ENCODE results near the gene GABBR2. TPM values are rescaled to one million over a fixed set of nuclear protein-coding genes. Genes with fewer than 3 reads are reported as not detected.

GABBR2 gene
- polyA plus RNA-seq, 6 donors from 2014 or later = not detected

GRCh38 chr9:98570663-98571440 lies 137.9 kb downstream of the GABBR2 start:
- Mint-ChIP-seq H3K4me1 (peaks cover 3 to 9% (median 4%) of the 10 kb centered on the region in 3 donors), H3K4me3 (no peak overlapping the region), H3K9me3 (no peaks in the 10 kb centered on the region), H3K36me3 (no peaks in the 10 kb centered on the region), H3K27me3 (peaks cover 8 to 29% (median 17%) of the 10 kb centered on the region in 3 donors), H3K27ac (peak overlapping the region in 1 of 6 donors; percentile 19)
- ATAC-seq (ENCODE audit: low read depth in 2 of 2) = no peak
- no peak for DNase-seq

GRCh38 chr9:98570055-98570454 lies 138.7 kb downstream of the GABBR2 start:
- Mint-ChIP-seq H3K4me3 (no peak overlapping the region), H3K4me1 (peaks cover 0 to 2% (median 0%) of the 10 kb centered on the region in 3 donors), H3K9me3 (no peaks in the 10 kb centered on the region), H3K27me3 (peaks cover 2 to 21% (median 15%) of the 10 kb centered on the region in 3 donors), H3K27ac (no peak overlapping the region), H3K36me3 (no peaks in the 10 kb centered on the region)
- ATAC-seq (ENCODE audit: low read depth in 2 of 2) (no peak), DNase-seq (no peak)

- Mint-ChIP-seq H3K4me3 (no peak overlapping the region), H3K27me3 (peaks cover 0 to 17% (median 15%) of the 10 kb centered on the region in 3 donors), H3K27ac (no peak overlapping the region), H3K9me3 (peaks cover 0 to 2% (median 0%) of the 10 kb centered on the region in 7 donors), H3K4me1 (no peaks in the 10 kb centered on the region), H3K36me3 (no peaks in the 10 kb centered on the region)
- DNase-seq (no peak), ATAC-seq (ENCODE audit: low read depth in 2 of 2) (no peak)
Measured at GRCh38 chr9:98569491-98569890, 139.2 kb downstream of the GABBR2 start.

GRCh38 chr9:98568909-98569469 lies 139.7 kb downstream of the GABBR2 start:
- H3K4me3 Mint-ChIP-seq = no peak overlapping the region

GRCh38 chr9:98568234-98568908 lies 140.4 kb downstream of the GABBR2 start:
- H3K4me1 Mint-ChIP-seq = no peaks in the 10 kb centered on the region
- no peak overlapping the region for H3K27ac Mint-ChIP-seq
- H3K9me3 Mint-ChIP-seq = peaks cover 0 to 2% (median 0%) of the 10 kb centered on the region in 7 donors
- H3K27me3 Mint-ChIP-seq = peaks cover 0 to 17% (median 15%) of the 10 kb centered on the region in 3 donors
- DNase-seq (no peak), ATAC-seq (ENCODE audit: low read depth in 2 of 2) (no peak)
- no peak overlapping the region for H3K4me3 Mint-ChIP-seq
- no peaks in the 10 kb centered on the region for H3K36me3 Mint-ChIP-seq

More at GRCh38 chr9:98568909-98569469, 139.7 kb downstream of the GABBR2 start:
- no peak overlapping the region for H3K27ac Mint-ChIP-seq
- DNase-seq (no peak), ATAC-seq (ENCODE audit: low read depth in 2 of 2) (no peak)
- no peaks in the 10 kb centered on the region for H3K36me3 Mint-ChIP-seq
- no peaks in the 10 kb centered on the region for H3K4me1 Mint-ChIP-seq
- peaks cover 0 to 2% (median 0%) of the 10 kb centered on the region in 7 donors for H3K9me3 Mint-ChIP-seq
- peaks cover 0 to 17% (median 15%) of the 10 kb centered on the region in 3 donors for H3K27me3 Mint-ChIP-seq

- DNase-seq = no peak
- Mint-ChIP-seq H3K27me3 (peaks cover 0 to 17% (median 15%) of the 10 kb centered on the region in 3 donors), H3K9me3 (peaks cover 0 to 2% (median 0%) of the 10 kb centered on the region in 7 donors), H3K4me1 (peaks cover 0 to under 1% (median 0%) of the 10 kb centered on the region in 3 donors), H3K36me3 (no peaks in the 10 kb centered on the region), H3K27ac (no peak overlapping the region), H3K4me3 (no peak overlapping the region)
- no peak for ATAC-seq (ENCODE audit: low read depth in 2 of 2)
Measured at GRCh38 chr9:98567540-98568233, 141.0 kb downstream of the GABBR2 start.

- H3K4me3 Mint-ChIP-seq = no peak overlapping the region
- H3K36me3 Mint-ChIP-seq = no peaks in the 10 kb centered on the region
- DNase-seq (no peak), ATAC-seq (ENCODE audit: low read depth in 2 of 2) (no peak)
- H3K9me3 Mint-ChIP-seq = peaks cover 0 to 2% (median 0%) of the 10 kb centered on the region in 7 donors
- H3K27ac Mint-ChIP-seq = no peak overlapping the region
- peaks cover 0 to 2% (median 0%) of the 10 kb centered on the region in 3 donors for H3K4me1 Mint-ChIP-seq
- peaks cover 0 to 17% (median 9%) of the 10 kb centered on the region in 3 donors for H3K27me3 Mint-ChIP-seq
Measured at GRCh38 chr9:98565152-98566135, 143.3 kb downstream of the GABBR2 start.

- Mint-ChIP-seq H3K27me3 (peaks cover 0 to 17% (median 9%) of the 10 kb centered on the region in 3 donors), H3K27ac (no peak overlapping the region), H3K4me3 (no peak overlapping the region), H3K36me3 (no peaks in the 10 kb centered on the region), H3K4me1 (peaks cover 0 to 2% (median 0%) of the 10 kb centered on the region in 3 donors), H3K9me3 (peaks cover 0 to 2% (median 0%) of the 10 kb centered on the region in 7 donors)
- DNase-seq = no peak
- no peak for ATAC-seq (ENCODE audit: low read depth in 2 of 2)
Measured at GRCh38 chr9:98564714-98565113, 144.0 kb downstream of the GABBR2 start.

- ATAC-seq (ENCODE audit: low read depth in 2 of 2) (no peak), DNase-seq (no peak)
- H3K4me3 Mint-ChIP-seq = no peak overlapping the region
- H3K4me1 Mint-ChIP-seq = peaks cover 0 to 2% (median 0%) of the 10 kb centered on the region in 3 donors
- H3K27ac Mint-ChIP-seq = no peak overlapping the region
- H3K9me3 Mint-ChIP-seq = peaks cover 0 to 2% (median 0%) of the 10 kb centered on the region in 7 donors
- H3K36me3 Mint-ChIP-seq = no peaks in the 10 kb centered on the region
- H3K27me3 Mint-ChIP-seq = peaks cover 0 to 17% (median 9%) of the 10 kb centered on the region in 3 donors
Measured at GRCh38 chr9:98563988-98564387, 144.7 kb downstream of the GABBR2 start.

GRCh38 chr9:98563212-98563907 lies 145.4 kb downstream of the GABBR2 start:
- DNase-seq (no peak), ATAC-seq (ENCODE audit: low read depth in 2 of 2) (no peak)
- Mint-ChIP-seq H3K4me3 (no peak overlapping the region), H3K27ac (no peak overlapping the region), H3K36me3 (no peaks in the 10 kb centered on the region), H3K9me3 (peaks cover 0 to 2% (median 0%) of the 10 kb centered on the region in 7 donors), H3K27me3 (peaks cover 0 to 10% (median 9%) of the 10 kb centered on the region in 3 donors), H3K4me1 (peaks cover 0 to 2% (median 0%) of the 10 kb centered on the region in 3 donors)

- DNase-seq = no peak
- H3K27me3 Mint-ChIP-seq = peaks cover 4 to 8% (median 6%) of the 10 kb centered on the region in 3 donors
- peaks cover 0 to under 1% (median 0%) of the 10 kb centered on the region in 7 donors for H3K9me3 Mint-ChIP-seq
- no peaks in the 10 kb centered on the region for H3K36me3 Mint-ChIP-seq
- no peak overlapping the region for H3K27ac Mint-ChIP-seq
- no peak overlapping the region for H3K4me3 Mint-ChIP-seq
- H3K4me1 Mint-ChIP-seq = peaks cover 0 to 2% (median 0%) of the 10 kb centered on the region in 3 donors
- no peak for ATAC-seq (ENCODE audit: low read depth in 2 of 2)
Measured at GRCh38 chr9:98559561-98559960, 149.2 kb downstream of the GABBR2 start.

Data from naive B cell (primary cell).